ENCODE measurements around the gene RNU1-2.
"Not testable (repeated sequence)": the region's sequence is repeated elsewhere in the genome, so short reads cannot be mapped to it uniquely, and the experiment has no call there.

The RNU1-2 gene

DNA sequence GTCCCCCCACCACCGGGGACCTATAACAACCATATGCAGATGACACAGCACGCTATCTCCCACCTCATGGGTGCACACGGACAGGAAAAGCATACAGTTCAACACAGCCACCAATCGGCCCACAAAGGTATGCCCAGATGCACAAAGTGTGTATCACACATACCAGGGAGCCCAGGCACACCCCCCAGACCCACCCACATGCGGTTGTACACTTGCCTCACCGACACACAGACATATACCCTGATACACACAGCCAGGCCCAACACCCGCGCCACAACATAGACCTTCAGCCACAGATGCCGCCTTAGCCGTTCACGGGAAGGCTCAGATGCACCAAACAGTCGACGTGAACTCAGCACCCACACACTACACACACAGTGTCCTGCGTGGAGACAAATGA, 31.5 kb downstream of the RNU1-2 start:
- Histone ChIP-seq H3K79me2 (ENCODE audit: insufficient read depth, low read length) (peaks cover 5% of the 10 kb centered on the region), H3K4me2 (ENCODE audit: insufficient read depth, low read length) (no peak overlapping the region), H4K20me1 (ENCODE audit: insufficient read depth, low read length) (peaks cover 5% of the 10 kb centered on the region), H3K27ac (ENCODE audit: low read length) (no peak overlapping the region), H2AFZ (ENCODE audit: low read depth, low read length) (no peak overlapping the region), H3K9ac (ENCODE audit: low read depth, low read length) (no peak overlapping the region), H3K4me3 (ENCODE audit: low read depth in 1 of 2, low read length in 2 of 2) (no peak overlapping the region), H3K27me3 (ENCODE audit: insufficient read depth, low read length, poor library complexity) (no peaks in the 10 kb centered on the region), H3K9me3 (ENCODE audit: insufficient read depth, low read length, severe bottlenecking) (no peaks in the 10 kb centered on the region), H3K36me3 (ENCODE audit: insufficient read depth, low read length) (0 out of 2 replicates have a peak, but pooled peaks cover 11% of the 10 kb centered on the region), H3K4me1 (ENCODE audit: insufficient read depth, low read length) (peaks cover 17% of the 10 kb centered on the region)
- TF ChIP-seq, protein P1, sequence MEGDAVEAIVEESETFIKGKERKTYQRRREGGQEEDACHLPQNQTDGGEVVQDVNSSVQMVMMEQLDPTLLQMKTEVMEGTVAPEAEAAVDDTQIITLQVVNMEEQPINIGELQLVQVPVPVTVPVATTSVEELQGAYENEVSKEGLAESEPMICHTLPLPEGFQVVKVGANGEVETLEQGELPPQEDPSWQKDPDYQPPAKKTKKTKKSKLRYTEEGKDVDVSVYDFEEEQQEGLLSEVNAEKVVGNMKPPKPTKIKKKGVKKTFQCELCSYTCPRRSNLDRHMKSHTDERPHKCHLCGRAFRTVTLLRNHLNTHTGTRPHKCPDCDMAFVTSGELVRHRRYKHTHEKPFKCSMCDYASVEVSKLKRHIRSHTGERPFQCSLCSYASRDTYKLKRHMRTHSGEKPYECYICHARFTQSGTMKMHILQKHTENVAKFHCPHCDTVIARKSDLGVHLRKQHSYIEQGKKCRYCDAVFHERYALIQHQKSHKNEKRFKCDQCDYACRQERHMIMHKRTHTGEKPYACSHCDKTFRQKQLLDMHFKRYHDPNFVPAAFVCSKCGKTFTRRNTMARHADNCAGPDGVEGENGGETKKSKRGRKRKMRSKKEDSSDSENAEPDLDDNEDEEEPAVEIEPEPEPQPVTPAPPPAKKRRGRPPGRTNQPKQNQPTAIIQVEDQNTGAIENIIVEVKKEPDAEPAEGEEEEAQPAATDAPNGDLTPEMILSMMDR (IDR thresholded peaks at IDR 0.05; ENCODE audit: borderline replicate concordance, extremely low read depth, low read length, poor library complexity, severe bottlenecking), result no peak
- no peak for TF ChIP-seq EZH2 (IDR thresholded peaks at IDR 0.05; ENCODE audit: borderline replicate concordance, low read depth, low read length, severe bottlenecking)
- no peak for DNase-seq
- no peak for ATAC-seq (ENCODE audit: insufficient read depth, low read depth)

DNA sequence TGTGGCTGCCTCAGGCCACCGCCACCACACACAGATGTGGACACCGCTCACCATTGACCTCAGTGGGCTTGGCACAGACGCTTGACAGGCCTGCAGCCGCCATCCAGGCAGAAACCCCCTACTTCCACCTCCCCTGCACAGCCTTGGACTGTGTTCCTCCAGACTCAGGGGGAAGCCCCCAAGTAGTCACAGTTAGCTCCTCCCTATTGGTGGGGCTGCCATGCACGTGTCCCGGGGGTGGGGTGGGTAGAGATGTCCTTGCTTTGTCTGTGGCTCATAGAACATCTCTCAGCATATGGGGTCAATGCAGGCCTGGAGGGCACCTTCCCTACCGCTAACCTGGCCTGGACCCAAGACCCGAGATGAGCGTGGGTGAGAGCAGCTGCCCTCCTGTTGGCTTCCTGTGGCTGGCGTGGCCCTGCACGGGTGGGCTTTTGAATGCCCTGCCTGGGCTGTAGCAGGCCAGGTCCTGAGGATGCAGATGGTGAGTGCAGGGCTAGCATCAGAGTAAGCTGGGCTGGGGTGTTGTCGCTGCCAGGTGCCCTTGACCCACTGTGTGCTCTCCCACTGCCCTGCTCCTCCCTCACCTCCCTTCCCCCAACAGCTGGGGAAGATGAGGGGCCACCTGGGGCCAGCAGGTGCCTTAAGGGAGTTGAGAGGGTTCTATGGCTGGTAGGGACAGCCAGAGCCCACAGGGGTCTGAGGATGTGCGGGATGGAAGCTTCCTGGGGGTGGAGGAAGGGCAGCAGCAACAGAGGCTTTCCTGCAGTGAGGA, 32.1 kb downstream of the RNU1-2 start:
- DNase-seq, result no peak
- H3K27ac ChIP-seq (ENCODE audit: low read length), result peak overlapping the region; percentile 10; the same call in 1 of the 2 replicates

DNA sequence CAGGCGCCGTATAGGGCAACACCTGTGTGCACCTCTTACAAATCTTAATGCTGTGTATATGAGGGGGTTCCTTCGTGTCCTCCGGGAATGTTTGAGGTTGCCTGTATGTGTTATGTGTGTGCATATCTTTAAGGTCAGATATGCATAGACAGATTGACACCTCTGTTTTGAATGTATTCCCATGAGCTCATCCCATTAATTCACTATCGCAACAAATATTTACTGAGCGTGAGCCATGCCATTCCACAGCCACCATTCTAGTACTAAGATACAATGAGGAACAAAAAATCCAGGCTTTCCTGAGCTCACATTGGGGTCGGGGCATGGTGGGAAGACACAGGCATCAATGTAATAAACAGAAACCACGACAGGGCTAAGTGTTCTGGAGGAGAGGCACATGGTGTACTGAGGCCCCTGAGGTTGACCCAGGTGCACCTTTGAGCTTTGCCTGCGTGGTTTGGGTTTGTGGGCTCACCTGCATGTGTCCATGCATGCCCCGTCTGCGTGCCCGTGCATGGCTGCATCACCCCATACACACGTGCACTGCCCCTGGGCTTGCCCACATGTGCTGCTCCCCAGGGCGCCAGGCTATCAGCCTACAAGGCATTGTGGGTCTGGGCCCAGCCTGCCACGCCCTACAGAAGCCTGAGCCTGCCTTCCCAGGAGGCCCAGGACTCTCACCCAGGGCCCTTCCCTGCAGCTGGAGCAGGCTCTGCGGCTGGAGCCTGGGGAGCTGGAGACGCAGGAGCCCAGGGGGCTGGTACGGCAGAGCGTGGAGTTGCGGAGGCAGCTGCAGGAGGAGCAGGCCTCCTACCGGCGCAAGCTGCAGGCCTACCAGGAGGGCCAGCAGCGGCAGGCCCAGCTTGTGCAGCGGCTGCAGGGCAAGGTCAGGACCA, 33.6 kb downstream of the RNU1-2 start:
- H3K27me3 ChIP-seq (ENCODE audit: insufficient read depth, low read length, poor library complexity); H3K79me2 ChIP-seq (ENCODE audit: insufficient read depth, low read length); H3K4me2 ChIP-seq (ENCODE audit: insufficient read depth, low read length); H3K9me3 ChIP-seq (ENCODE audit: insufficient read depth, low read length, severe bottlenecking); H3K4me3 ChIP-seq (ENCODE audit: low read depth in 1 of 2, low read length in 2 of 2); H2AFZ ChIP-seq (ENCODE audit: low read depth, low read length); H3K9ac ChIP-seq (ENCODE audit: low read depth, low read length); H4K20me1 ChIP-seq (ENCODE audit: insufficient read depth, low read length); H3K27ac ChIP-seq (ENCODE audit: low read length): not testable (repeated sequence)
- peak; percentile 67 for ATAC-seq (ENCODE audit: insufficient read depth, low read depth)
- 0 out of 2 replicates have a peak, but pooled peaks cover 11% of the 10 kb centered on the region for H3K36me3 ChIP-seq (ENCODE audit: insufficient read depth, low read length)
- H3K4me1 ChIP-seq (ENCODE audit: insufficient read depth, low read length), result peaks cover 13% of the 10 kb centered on the region
- DNase-seq, result peak; percentile 65

More for the DNA sequence above, 32.1 kb downstream of the RNU1-2 start:
- H3K4me2 ChIP-seq (ENCODE audit: insufficient read depth, low read length), result no peak overlapping the region
- TF ChIP-seq, protein P1 (IDR thresholded peaks at IDR 0.05; ENCODE audit: borderline replicate concordance, extremely low read depth, low read length, poor library complexity, severe bottlenecking), result no peak
- TF ChIP-seq EZH2 (IDR thresholded peaks at IDR 0.05; ENCODE audit: borderline replicate concordance, low read depth, low read length, severe bottlenecking), result no peak
- no peak overlapping the region for H3K4me3 ChIP-seq (ENCODE audit: low read depth in 1 of 2, low read length in 2 of 2)
- ATAC-seq (ENCODE audit: insufficient read depth, low read depth), result 0 out of 3 replicates have a peak, but pooled peaks have one; percentile 39
- peaks cover 13% of the 10 kb centered on the region for H3K4me1 ChIP-seq (ENCODE audit: insufficient read depth, low read length)
- no peaks in the 10 kb centered on the region for H3K27me3 ChIP-seq (ENCODE audit: insufficient read depth, low read length, poor library complexity)
- H3K9ac ChIP-seq (ENCODE audit: low read depth, low read length), result no peak overlapping the region
- no peaks in the 10 kb centered on the region for H3K9me3 ChIP-seq (ENCODE audit: insufficient read depth, low read length, severe bottlenecking)
- 0 out of 2 replicates have a peak, but pooled peaks cover 11% of the 10 kb centered on the region for H3K36me3 ChIP-seq (ENCODE audit: insufficient read depth, low read length)
- no peaks in the 10 kb centered on the region; the same call in 1 of the 2 replicates for H3K79me2 ChIP-seq (ENCODE audit: insufficient read depth, low read length)
- H2AFZ ChIP-seq (ENCODE audit: low read depth, low read length), result no peak overlapping the region
- H4K20me1 ChIP-seq (ENCODE audit: insufficient read depth, low read length), result peaks cover 5% of the 10 kb centered on the region

DNA sequence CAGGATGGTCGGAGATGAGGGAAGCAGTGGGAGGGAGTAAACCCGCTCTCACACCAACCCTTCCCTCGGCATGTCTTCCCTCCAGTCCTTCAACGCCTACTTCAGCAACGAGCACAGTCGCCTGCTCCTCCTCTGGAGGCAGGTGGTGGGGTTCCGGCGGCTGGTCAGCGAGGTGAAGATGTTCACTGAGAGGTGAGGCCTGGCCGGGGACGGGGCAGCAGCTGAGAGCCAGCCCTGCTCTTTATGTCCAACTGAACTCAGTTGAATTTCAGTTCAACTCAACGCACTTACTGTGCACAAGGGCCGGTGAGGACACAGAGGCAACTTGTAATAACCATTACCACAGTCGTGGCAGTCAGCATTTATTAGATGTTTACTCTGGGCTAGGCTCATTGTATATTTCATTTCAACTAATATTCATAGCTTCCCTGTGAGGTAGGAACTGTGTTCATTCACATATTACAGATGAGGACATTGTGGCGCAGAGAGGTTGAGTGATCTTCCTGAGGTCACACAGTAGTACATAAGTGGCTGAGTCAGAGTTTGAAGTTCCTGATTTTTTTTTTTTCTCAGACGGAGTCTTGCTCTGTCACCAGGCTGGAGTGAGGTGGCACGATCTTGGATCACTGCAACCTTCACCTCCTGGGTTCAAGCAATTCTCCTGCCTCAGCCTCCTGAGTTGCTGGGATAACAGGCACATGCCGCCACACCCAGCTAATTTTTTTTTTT, 35.6 kb downstream of the RNU1-2 start:
- H3K79me2 ChIP-seq (ENCODE audit: insufficient read depth, low read length); H3K9ac ChIP-seq (ENCODE audit: low read depth, low read length); H3K4me3 ChIP-seq (ENCODE audit: low read depth in 1 of 2, low read length in 2 of 2); DNase-seq; H2AFZ ChIP-seq (ENCODE audit: low read depth, low read length); H4K20me1 ChIP-seq (ENCODE audit: insufficient read depth, low read length); H3K9me3 ChIP-seq (ENCODE audit: insufficient read depth, low read length, severe bottlenecking); ATAC-seq (ENCODE audit: insufficient read depth, low read depth); H3K27me3 ChIP-seq (ENCODE audit: insufficient read depth, low read length, poor library complexity); H3K27ac ChIP-seq (ENCODE audit: low read length); H3K4me2 ChIP-seq (ENCODE audit: insufficient read depth, low read length): not testable (repeated sequence)
- H3K4me1 ChIP-seq (ENCODE audit: insufficient read depth, low read length), result peaks cover 13% of the 10 kb centered on the region
- H3K36me3 ChIP-seq (ENCODE audit: insufficient read depth, low read length), result peaks cover 11% of the 10 kb centered on the region

DNA sequence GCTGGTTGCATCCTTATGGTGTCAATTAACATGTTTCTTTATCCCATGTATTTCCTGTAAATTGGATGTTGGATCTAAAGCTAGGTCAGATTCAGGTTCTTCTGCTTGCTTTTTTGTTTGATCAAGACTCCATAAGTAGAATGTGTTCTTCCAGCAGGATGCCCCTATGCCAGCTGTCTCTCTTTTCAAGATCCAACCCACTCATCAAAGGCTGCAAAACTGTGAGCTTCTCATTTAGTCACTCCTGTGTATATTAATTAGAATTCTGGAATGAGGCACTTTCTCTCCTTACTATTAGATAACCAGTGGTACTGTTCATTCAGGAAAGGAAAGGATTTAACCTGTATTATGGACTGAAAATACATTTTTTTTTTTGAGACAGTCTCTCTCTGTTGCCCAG, 38.2 kb downstream of the RNU1-2 start:
- not testable (repeated sequence) for H2AFZ ChIP-seq (ENCODE audit: low read depth, low read length); H3K27me3 ChIP-seq (ENCODE audit: insufficient read depth, low read length, poor library complexity); H4K20me1 ChIP-seq (ENCODE audit: insufficient read depth, low read length); H3K4me2 ChIP-seq (ENCODE audit: insufficient read depth, low read length); H3K79me2 ChIP-seq (ENCODE audit: insufficient read depth, low read length); H3K4me3 ChIP-seq (ENCODE audit: low read depth in 1 of 2, low read length in 2 of 2); H3K27ac ChIP-seq (ENCODE audit: low read length); ATAC-seq (ENCODE audit: insufficient read depth, low read depth); H3K9ac ChIP-seq (ENCODE audit: low read depth, low read length); H3K9me3 ChIP-seq (ENCODE audit: insufficient read depth, low read length, severe bottlenecking); DNase-seq
- H3K4me1 ChIP-seq (ENCODE audit: insufficient read depth, low read length), result peaks cover 12% of the 10 kb centered on the region
- H3K36me3 ChIP-seq (ENCODE audit: insufficient read depth, low read length), result peaks cover 32% of the 10 kb centered on the region

DNA sequence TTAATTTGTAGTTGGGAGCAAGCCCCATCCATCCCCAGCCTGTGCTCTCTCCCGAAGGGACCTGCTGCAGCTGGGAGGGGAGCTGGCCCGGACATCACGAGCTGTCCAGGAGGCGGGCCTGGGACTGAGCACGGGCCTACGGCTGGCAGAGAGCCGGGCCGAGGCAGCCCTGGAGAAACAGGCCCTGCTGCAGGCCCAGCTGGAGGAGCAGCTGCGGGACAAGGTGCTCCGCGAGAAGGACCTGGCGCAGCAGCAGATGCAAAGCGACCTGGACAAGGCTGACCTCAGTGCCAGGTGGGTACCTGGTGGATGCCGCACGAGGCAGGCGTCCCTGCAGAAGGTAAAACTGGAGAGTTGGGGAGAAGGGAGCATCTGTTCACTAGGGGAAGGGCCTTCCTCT, 40.8 kb downstream of the RNU1-2 start:
- not testable (repeated sequence) for H3K4me2 ChIP-seq (ENCODE audit: insufficient read depth, low read length); H3K27ac ChIP-seq (ENCODE audit: low read length); H3K9me3 ChIP-seq (ENCODE audit: insufficient read depth, low read length, severe bottlenecking); H3K27me3 ChIP-seq (ENCODE audit: insufficient read depth, low read length, poor library complexity); H2AFZ ChIP-seq (ENCODE audit: low read depth, low read length); H3K79me2 ChIP-seq (ENCODE audit: insufficient read depth, low read length); H3K4me1 ChIP-seq (ENCODE audit: insufficient read depth, low read length); H4K20me1 ChIP-seq (ENCODE audit: insufficient read depth, low read length); H3K9ac ChIP-seq (ENCODE audit: low read depth, low read length); H3K4me3 ChIP-seq (ENCODE audit: low read depth in 1 of 2, low read length in 2 of 2); DNase-seq; ATAC-seq (ENCODE audit: insufficient read depth, low read depth)
- peaks cover 29% of the 10 kb centered on the region for H3K36me3 ChIP-seq (ENCODE audit: insufficient read depth, low read length)
